ENCODE results near the gene NACC2.

The NACC2 gene

GRCh38 chr9:136086951-136087740 lies 7.9 kb downstream of the NACC2 start:
- Mint-ChIP-seq H3K9me3 (no peaks in the 10 kb centered on the region), H3K27me3 (ENCODE audit: low read depth, poor library complexity) (no peaks in the 10 kb centered on the region), H3K4me3 (no peak overlapping the region), H3K36me3 (ENCODE audit: low read depth) (no peaks in the 10 kb centered on the region), H3K27ac (no peak overlapping the region), H3K4me1 (peaks cover 46% of the 10 kb centered on the region)
- TF ChIP-seq CTCF (IDR thresholded peaks at IDR 0.05): no peak
- DNase-seq: no peak

GRCh38 chr9:136086213-136086881 lies 8.7 kb downstream of the NACC2 start:
- no peaks in the 10 kb centered on the region for H3K9me3 Mint-ChIP-seq
- H3K27ac Mint-ChIP-seq: no peak overlapping the region
- no peak overlapping the region for H3K4me3 Mint-ChIP-seq
- no peak for TF ChIP-seq CTCF (IDR thresholded peaks at IDR 0.05)
- H3K4me1 Mint-ChIP-seq: peaks cover 41% of the 10 kb centered on the region
- no peaks in the 10 kb centered on the region for H3K27me3 Mint-ChIP-seq (ENCODE audit: low read depth, poor library complexity)
- no peak for DNase-seq
- no peaks in the 10 kb centered on the region for H3K36me3 Mint-ChIP-seq (ENCODE audit: low read depth)

- DNase-seq: no peak
- Mint-ChIP-seq H3K36me3 (ENCODE audit: low read depth) (no peaks in the 10 kb centered on the region), H3K9me3 (no peaks in the 10 kb centered on the region), H3K27ac (no peak overlapping the region), H3K4me3 (no peak overlapping the region), H3K27me3 (ENCODE audit: low read depth, poor library complexity) (no peaks in the 10 kb centered on the region), H3K4me1 (peaks cover 40% of the 10 kb centered on the region)
- no peak for TF ChIP-seq CTCF (IDR thresholded peaks at IDR 0.05)
These were observed 9.3 kb downstream of the NACC2 start for GRCh38 chr9:136085815-136086212.

GRCh38 chr9:136084063-136084944 lies 10.8 kb downstream of the NACC2 start:
- no peaks in the 10 kb centered on the region for H3K9me3 Mint-ChIP-seq
- no peak for DNase-seq
- no peak for TF ChIP-seq CTCF (IDR thresholded peaks at IDR 0.05)
- H3K4me3 Mint-ChIP-seq: no peak overlapping the region
- H3K4me1 Mint-ChIP-seq: peaks cover 41% of the 10 kb centered on the region
- H3K27ac Mint-ChIP-seq: no peak overlapping the region
- H3K27me3 Mint-ChIP-seq (ENCODE audit: low read depth, poor library complexity): no peaks in the 10 kb centered on the region
- no peaks in the 10 kb centered on the region for H3K36me3 Mint-ChIP-seq (ENCODE audit: low read depth)

GRCh38 chr9:136083558-136084062 lies 11.5 kb downstream of the NACC2 start:
- Mint-ChIP-seq H3K36me3 (ENCODE audit: low read depth) (no peaks in the 10 kb centered on the region), H3K27ac (no peak overlapping the region), H3K9me3 (no peaks in the 10 kb centered on the region), H3K4me3 (no peak overlapping the region), H3K4me1 (peaks cover 41% of the 10 kb centered on the region), H3K27me3 (ENCODE audit: low read depth, poor library complexity) (no peaks in the 10 kb centered on the region)
- TF ChIP-seq CTCF (IDR thresholded peaks at IDR 0.05): no peak
- no peak for DNase-seq

Measured in nephron progenitor cell (in vitro differentiated cells).